Esophagus muscularis mucosa (tissue), 3 donors: Measurements from ENCODE around the gene RGP1.

ENCODE experiments used
- POLR2A ChIP-seq: fragments of 450-650 bp; IDR thresholded peaks from one replicate; pipeline ENCODE4 v1.6.1; 2017; ENCODE audit warnings: antibody characterized with exemption, moderate library complexity, mild to moderate bottlenecking, low read depth
- POLR2AphosphoS5 ChIP-seq, 2 donors: sonication (generic); formaldehyde crosslinking; IDR thresholded peaks; one replicate each; pipeline ENCODE4 v1.6.1; 2017; ENCODE audit warnings: antibody characterized with exemption in 2 of 2
- TF ChIP-seq, protein P1 (sequence below), 3 experiments: fragments of 200-600 bp in 2 of 3; fragments of 450-650 bp in 1 of 3; sonication (generic) in 2 of 3; IDR thresholded peaks; one replicate each; pipeline ENCODE4 v1.5.1; 2017 to 2019; ENCODE audit warnings: antibody characterized with exemption in 3 of 3, mild to moderate bottlenecking in 2 of 3, moderate library complexity in 1 of 3

DNA sequence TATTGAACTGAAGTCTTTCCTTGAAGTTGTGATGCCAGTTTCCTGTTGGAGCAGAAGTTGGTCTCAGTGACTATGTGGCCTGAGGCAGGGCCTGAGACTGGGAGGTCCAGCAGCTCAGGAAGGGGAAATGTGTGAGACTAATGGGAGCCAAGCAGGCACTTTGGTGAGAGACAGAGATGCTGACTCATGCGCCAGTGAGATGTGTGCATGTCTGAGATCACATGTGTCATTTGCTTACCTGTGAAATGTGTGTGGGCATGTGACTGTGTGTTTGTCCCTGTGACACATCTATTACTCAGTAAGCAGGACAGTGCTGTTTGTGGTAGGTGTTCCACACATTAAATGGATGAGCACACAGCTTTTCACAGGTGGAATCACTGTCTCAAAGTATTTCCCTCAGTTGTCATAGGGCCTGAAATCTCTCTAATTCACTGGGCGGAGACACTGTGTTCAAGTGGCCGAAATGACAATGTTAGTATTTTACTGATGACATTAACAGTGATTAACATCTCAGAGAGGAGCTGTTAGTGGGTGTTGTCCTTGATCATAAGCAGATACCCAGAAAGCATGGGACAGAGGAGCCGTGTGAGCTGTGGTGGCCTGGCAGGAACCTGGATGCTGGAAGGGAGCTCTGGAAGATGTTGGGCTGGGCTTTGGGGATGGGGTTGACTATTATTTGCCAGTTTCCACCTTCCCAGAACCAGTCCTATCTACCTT, 49.7 kb downstream of the RGP1 start:
- TF ChIP-seq, protein P1, sequence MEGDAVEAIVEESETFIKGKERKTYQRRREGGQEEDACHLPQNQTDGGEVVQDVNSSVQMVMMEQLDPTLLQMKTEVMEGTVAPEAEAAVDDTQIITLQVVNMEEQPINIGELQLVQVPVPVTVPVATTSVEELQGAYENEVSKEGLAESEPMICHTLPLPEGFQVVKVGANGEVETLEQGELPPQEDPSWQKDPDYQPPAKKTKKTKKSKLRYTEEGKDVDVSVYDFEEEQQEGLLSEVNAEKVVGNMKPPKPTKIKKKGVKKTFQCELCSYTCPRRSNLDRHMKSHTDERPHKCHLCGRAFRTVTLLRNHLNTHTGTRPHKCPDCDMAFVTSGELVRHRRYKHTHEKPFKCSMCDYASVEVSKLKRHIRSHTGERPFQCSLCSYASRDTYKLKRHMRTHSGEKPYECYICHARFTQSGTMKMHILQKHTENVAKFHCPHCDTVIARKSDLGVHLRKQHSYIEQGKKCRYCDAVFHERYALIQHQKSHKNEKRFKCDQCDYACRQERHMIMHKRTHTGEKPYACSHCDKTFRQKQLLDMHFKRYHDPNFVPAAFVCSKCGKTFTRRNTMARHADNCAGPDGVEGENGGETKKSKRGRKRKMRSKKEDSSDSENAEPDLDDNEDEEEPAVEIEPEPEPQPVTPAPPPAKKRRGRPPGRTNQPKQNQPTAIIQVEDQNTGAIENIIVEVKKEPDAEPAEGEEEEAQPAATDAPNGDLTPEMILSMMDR (IDR thresholded peaks at IDR 0.05): no peak
- no peak for TF ChIP-seq POLR2AphosphoS5 (IDR thresholded peaks at IDR 0.05)
- no peak for TF ChIP-seq POLR2A
